Measurements from ENCODE around the gene COL16A1.

- TF ChIP-seq CTCF (IDR thresholded peaks at IDR 0.05) (no peak), POLR2A (IDR thresholded peaks at IDR 0.05) (no peak)
Observed at GRCh38 chr1:31691951-31692350, 11.9 kb downstream of the COL16A1 start.
